ENCODE results near the gene PANK4. TPM values are rescaled to one million over a fixed set of nuclear protein-coding genes. Genes with fewer than 3 reads are reported as not detected.

PANK4 gene
- total and polyA plus RNA-seq, 4 donors: 6.2 to 26.8 (median 12.6) TPM

GRCh38 chr1:2480986-2481364 is 45.4 kb downstream of the PANK4 start:
- peaks cover 5 to 17% (median 16%) of the 10 kb centered on the region in 4 donors for H3K4me1 ChIP-seq (ENCODE audit: control insufficient read depth in 4 of 4, insufficient read depth in 4 of 4, low read length in 3 of 4)
- no peak overlapping the region for H3K27ac ChIP-seq (ENCODE audit: low read depth in 1 of 2, low read length in 2 of 2)
- DNase-seq (ENCODE audit: low spot score): no peak
- no peak overlapping the region for H3K9ac ChIP-seq (ENCODE audit: low read depth in 1 of 2, low read length in 2 of 2)
- 95% methylated on average over 12 of the region's 12 CpGs for WGBS
- H3K4me3 ChIP-seq (ENCODE audit: low read depth in 1 of 3, low read length in 3 of 3): no peak overlapping the region
- no peak for TF ChIP-seq REST (IDR thresholded peaks at IDR 0.05)
- H3K36me3 ChIP-seq (ENCODE audit: control insufficient read depth in 4 of 4, insufficient read depth in 3 of 4, low read depth in 1 of 4, low read length in 3 of 4): no peaks in the 10 kb centered on the region
- no peaks in the 10 kb centered on the region for H3K9me3 ChIP-seq (ENCODE audit: control insufficient read depth in 4 of 4, low read length in 3 of 4)
- no peaks in the 10 kb centered on the region for H3K27me3 ChIP-seq (ENCODE audit: control insufficient read depth in 4 of 4, insufficient read depth in 4 of 4, low read length in 3 of 4)

- H3K36me3 ChIP-seq (ENCODE audit: control insufficient read depth in 4 of 4, insufficient read depth in 3 of 4, low read depth in 1 of 4, low read length in 3 of 4): no peaks in the 10 kb centered on the region
- TF ChIP-seq TAF1 (conservative IDR thresholded peaks at IDR 0.05): no peak
- no peak for TF ChIP-seq FOXA1 (IDR thresholded peaks at IDR 0.05)
- no peak for TF ChIP-seq YY1 (IDR thresholded peaks at IDR 0.05)
- TF ChIP-seq HNF4A (conservative IDR thresholded peaks at IDR 0.05): no peak
- no peak for TF ChIP-seq FOXA2 (IDR thresholded peaks at IDR 0.05)
- TF ChIP-seq NR2F2 (IDR thresholded peaks at IDR 0.05): no peak
- no peak for TF ChIP-seq MAX (IDR thresholded peaks at IDR 0.05)
- TF ChIP-seq CTCF (IDR thresholded peaks at IDR 0.05; ENCODE audit: low read depth, low read length, missing input control): no peak
- no peak for TF ChIP-seq RXRA (IDR thresholded peaks at IDR 0.05)
- TF ChIP-seq JUND (IDR thresholded peaks at IDR 0.05): no peak
- no peak for TF ChIP-seq SP1 (IDR thresholded peaks at IDR 0.05)
- TF ChIP-seq EGR1 (IDR thresholded peaks at IDR 0.05; ENCODE audit: low read depth in 2 of 2): no peak
- no peak for TF ChIP-seq ZBTB33 (IDR thresholded peaks at IDR 0.05)
- no peak for TF ChIP-seq RAD21 (IDR thresholded peaks at IDR 0.05)
- no peak for TF ChIP-seq ATF3 (IDR thresholded peaks at IDR 0.05)
- no peak for TF ChIP-seq GABPA (IDR thresholded peaks at IDR 0.05 in 1 of 2, conservative IDR thresholded peaks at IDR 0.05 in 1 of 2)
- no peaks in the 10 kb centered on the region for H3K27me3 ChIP-seq (ENCODE audit: control insufficient read depth in 4 of 4, insufficient read depth in 4 of 4, low read length in 3 of 4)
- no peak overlapping the region for H3K9ac ChIP-seq (ENCODE audit: low read depth in 1 of 2, low read length in 2 of 2)
- no peak overlapping the region for H3K27ac ChIP-seq (ENCODE audit: low read depth in 1 of 2, low read length in 2 of 2)
- no peaks in the 10 kb centered on the region for H3K9me3 ChIP-seq (ENCODE audit: control insufficient read depth in 4 of 4, low read length in 3 of 4)
- no peak overlapping the region for H3K4me3 ChIP-seq (ENCODE audit: low read depth in 1 of 3, low read length in 3 of 3)
- DNase-seq (ENCODE audit: low spot score): no peak
- 88% methylated on average over 18 of the region's 18 CpGs for WGBS
- peaks cover 7 to 22% (median 21%) of the 10 kb centered on the region in 4 donors for H3K4me1 ChIP-seq (ENCODE audit: control insufficient read depth in 4 of 4, insufficient read depth in 4 of 4, low read length in 3 of 4)
Measured at GRCh38 chr1:2480236-2480985, 46.0 kb downstream of the PANK4 start.

Data from liver (tissue), 9 donors.